ENCODE results near the gene LCLAT1.

DNA sequence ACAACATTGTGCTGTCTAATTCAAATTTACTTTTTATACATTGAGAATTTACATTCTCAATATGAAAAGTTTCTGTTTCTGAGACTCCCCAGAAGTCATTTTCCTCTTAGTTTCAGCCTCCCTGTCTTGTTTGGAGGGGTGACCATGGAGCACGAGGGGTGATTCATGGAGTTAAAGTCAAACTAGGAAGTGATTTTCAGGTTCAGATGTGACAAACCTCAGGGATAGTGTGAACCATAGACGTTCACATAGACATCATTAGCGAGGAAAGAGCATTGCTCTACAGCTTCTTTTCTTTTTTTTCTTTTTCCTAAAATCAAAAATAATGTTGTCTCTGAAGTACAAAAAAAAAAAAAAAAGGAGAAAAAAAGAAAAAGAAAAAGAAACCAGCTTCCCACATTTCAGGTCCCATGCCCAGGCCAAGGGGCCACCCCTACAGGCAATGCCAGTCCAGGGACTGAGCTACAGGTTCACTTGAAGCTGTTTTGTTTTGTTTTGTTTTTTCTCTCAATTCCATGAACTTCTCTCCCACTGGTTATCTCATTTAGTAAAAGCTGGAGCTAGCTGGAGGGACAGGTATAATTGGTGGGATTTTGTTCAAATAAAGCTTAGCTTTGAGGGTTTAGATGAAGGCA is 18.1 kb upstream of the LCLAT1 start:
- TF ChIP-seq, protein P1, sequence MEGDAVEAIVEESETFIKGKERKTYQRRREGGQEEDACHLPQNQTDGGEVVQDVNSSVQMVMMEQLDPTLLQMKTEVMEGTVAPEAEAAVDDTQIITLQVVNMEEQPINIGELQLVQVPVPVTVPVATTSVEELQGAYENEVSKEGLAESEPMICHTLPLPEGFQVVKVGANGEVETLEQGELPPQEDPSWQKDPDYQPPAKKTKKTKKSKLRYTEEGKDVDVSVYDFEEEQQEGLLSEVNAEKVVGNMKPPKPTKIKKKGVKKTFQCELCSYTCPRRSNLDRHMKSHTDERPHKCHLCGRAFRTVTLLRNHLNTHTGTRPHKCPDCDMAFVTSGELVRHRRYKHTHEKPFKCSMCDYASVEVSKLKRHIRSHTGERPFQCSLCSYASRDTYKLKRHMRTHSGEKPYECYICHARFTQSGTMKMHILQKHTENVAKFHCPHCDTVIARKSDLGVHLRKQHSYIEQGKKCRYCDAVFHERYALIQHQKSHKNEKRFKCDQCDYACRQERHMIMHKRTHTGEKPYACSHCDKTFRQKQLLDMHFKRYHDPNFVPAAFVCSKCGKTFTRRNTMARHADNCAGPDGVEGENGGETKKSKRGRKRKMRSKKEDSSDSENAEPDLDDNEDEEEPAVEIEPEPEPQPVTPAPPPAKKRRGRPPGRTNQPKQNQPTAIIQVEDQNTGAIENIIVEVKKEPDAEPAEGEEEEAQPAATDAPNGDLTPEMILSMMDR (IDR thresholded peaks at IDR 0.05): no peak
- TF ChIP-seq EZH2 (IDR thresholded peaks at IDR 0.05) (no peak), EZH2phosphoT487 (IDR thresholded peaks at IDR 0.05) (no peak)
